ENCODE measurements around the gene ASB15.
"Not testable (repeated sequence)": the region's sequence is repeated elsewhere in the genome, so short reads cannot be mapped to it uniquely, and the experiment has no call there.

DNA sequence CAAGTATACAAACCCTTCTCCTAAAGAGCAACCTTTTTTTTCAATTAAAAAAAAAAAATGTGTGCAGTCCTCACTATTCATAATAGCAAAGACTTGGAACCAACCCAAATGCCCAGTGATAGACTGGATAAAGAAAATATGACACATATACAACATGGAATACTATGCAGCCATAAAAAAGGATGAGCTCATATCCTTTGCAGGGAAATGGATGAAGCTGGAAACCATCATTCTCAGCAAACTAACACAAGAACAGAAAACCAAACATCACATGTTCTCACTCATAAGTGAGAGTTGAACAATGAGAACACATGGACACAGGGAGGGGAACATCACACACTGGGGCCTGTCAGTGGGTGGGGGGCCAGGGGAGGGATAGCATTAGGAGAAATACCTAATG is 49.5 kb upstream of the ASB15 start:
- not testable (repeated sequence) for TF ChIP-seq EZH2phosphoT487 (IDR thresholded peaks at IDR 0.05; ENCODE audit: insufficient read depth, low read depth); EZH2 (IDR thresholded peaks at IDR 0.05; ENCODE audit: insufficient read depth, poor library complexity, severe bottlenecking)
